A549 (cell line): Measurements from ENCODE around the gene IL33. TPM values are rescaled to one million over a fixed set of nuclear protein-coding genes. Genes with fewer than 3 reads are reported as not detected.

Experiments
- ATAC-seq, 2 experiments: fragments of 200-7000 bp in 1 of 2; fragments of >200 bp in 1 of 2; cut with Nextera tagmentation in 1 of 2; cut with Tn5 transposase in 1 of 2; 3 replicates each; pipeline versions ENCODE4 v1.8.0 to v1.9.1; 2018 to 2020; ENCODE audit warnings: mild to moderate bottlenecking in 1 of 2, moderate library complexity in 1 of 2
- CTCF ChIA-PET: fragments of 300-600 bp; sonication (Branson Sonifier 250); formaldehyde crosslinking; extraction: SDS; loops from one replicate; lab custom pipeline; 2021; ENCODE audit warnings: antibody characterized with exemption, inconsistent platforms; lab: Yijun Ruan, JAX
- POLR2A ChIA-PET: fragments of 350-600 bp; formaldehyde crosslinking; extraction: SDS; loops from one replicate; lab custom pipeline; 2021; ENCODE audit warnings: antibody characterized with exemption, inconsistent platforms; lab: Yijun Ruan, JAX
- DNase-seq, 2 experiments: peaks; one replicate each; pipeline versions ENCODE4 v3.0.0 to v3.0.0-alpha.2; 2011 to 2016; ENCODE audit warnings: low read depth in 1 of 2, low spot score in 1 of 2
- FAIRE-seq: peaks from 2 replicates; lab custom pipeline; 2011; peaks lifted over from hg19 to GRCh38; lab: Jason Lieb, UNC
- H3K27ac ChIP-seq, 2 experiments: fragments of >200 bp; sonication (Bioruptor Twin); formaldehyde crosslinking; 3 replicates each; pipeline ENCODE4 v1.5.1; 2016 to 2017
- H3K4me1 ChIP-seq: fragments of >200 bp; sonication (Bioruptor Twin); formaldehyde crosslinking; 3 replicates; pipeline ENCODE4 v1.6.1; 2016
- H3K4me2 ChIP-seq: fragments of >200 bp; sonication (Bioruptor Twin); formaldehyde crosslinking; 3 replicates; pipeline ENCODE4 v1.6.1; 2016
- H3K4me3 ChIP-seq: fragments of >200 bp; sonication (Bioruptor Twin); formaldehyde crosslinking; 3 replicates; pipeline ENCODE4 v1.5.1; 2016
- H3K9me3 ChIP-seq: fragments of >200 bp; sonication (Bioruptor Twin); formaldehyde crosslinking; 3 replicates; pipeline ENCODE4 v1.6.1; 2016
- ATOH8 ChIP-seq: fragments of 250-450 bp; sonication (Bioruptor Pico); IDR thresholded peaks from 2 replicates; pipeline ENCODE4 v1.5.0; 2020; ENCODE audit warnings: low read depth, mild to moderate bottlenecking, moderate library complexity
- BCL3 ChIP-seq: fragments of >200 bp; sonication (Bioruptor Twin); formaldehyde crosslinking; IDR thresholded peaks from 3 replicates; pipeline ENCODE4 v1.6.1; 2016
- BHLHE40 ChIP-seq: IDR thresholded peaks from 2 replicates; pipeline ENCODE4 v1.6.1; 2012; ENCODE audit warnings: low read depth, low read length, inconsistent platforms
- CBX2 ChIP-seq: fragments of 200-600 bp; sonication (generic); IDR thresholded peaks from 2 replicates; pipeline ENCODE4 v1.6.1; 2016; ENCODE audit warnings: low read depth, mild to moderate bottlenecking, borderline replicate concordance
- CBX8 ChIP-seq: fragments of 200-600 bp; sonication (generic); IDR thresholded peaks from 2 replicates; pipeline ENCODE4 v1.6.1; 2016
- EHMT2 ChIP-seq: fragments of 200-600 bp; sonication (generic); IDR thresholded peaks from 2 replicates; pipeline ENCODE4 v1.6.1; 2016; ENCODE audit warnings: antibody characterized with exemption, low read depth, mild to moderate bottlenecking, moderate library complexity
- ELK1 ChIP-seq: fragments of 150-350 bp; IDR thresholded peaks from 2 replicates; pipeline ENCODE4 v1.6.1; 2014; ENCODE audit warnings: low read depth, mild to moderate bottlenecking, low read length
- FOSB ChIP-seq: fragments of 250-450 bp; sonication (Bioruptor Pico); IDR thresholded peaks from 2 replicates; pipeline ENCODE4 v1.5.0; 2020; ENCODE audit warnings: mild to moderate bottlenecking, moderate library complexity
- GATA3 ChIP-seq: IDR thresholded peaks from 2 replicates; pipeline ENCODE4 v1.6.1; 2012; ENCODE audit warnings: borderline replicate concordance
- HDAC2 ChIP-seq: fragments of 200-600 bp; sonication (generic); IDR thresholded peaks from 2 replicates; pipeline ENCODE4 v1.6.1; 2016
- HES2 ChIP-seq: fragments of >200 bp; sonication (Bioruptor Twin); formaldehyde crosslinking; IDR thresholded peaks from 2 replicates; pipeline ENCODE4 v1.6.1; 2016
- HMGXB4 ChIP-seq: fragments of 250-450 bp; sonication (Bioruptor Pico); IDR thresholded peaks from 2 replicates; pipeline ENCODE4 v1.5.0; 2021; ENCODE audit warnings: mild to moderate bottlenecking, moderate library complexity, borderline replicate concordance
- HOXA7 ChIP-seq: fragments of 250-450 bp; sonication (Bioruptor Pico); IDR thresholded peaks from 2 replicates; pipeline ENCODE4 v1.5.0; 2020; ENCODE audit warnings: mild to moderate bottlenecking, moderate library complexity
- HOXB13 ChIP-seq: fragments of 250-450 bp; sonication (Bioruptor Pico); IDR thresholded peaks from 2 replicates; pipeline ENCODE4 v1.5.0; 2020; ENCODE audit warnings: low read depth, mild to moderate bottlenecking, moderate library complexity
- HOXB5 ChIP-seq: fragments of 250-450 bp; sonication (Bioruptor Pico); IDR thresholded peaks from 2 replicates; pipeline ENCODE4 v1.5.0; 2020; ENCODE audit warnings: mild to moderate bottlenecking, moderate library complexity
- JUN ChIP-seq, 2 experiments: fragments of >200 bp; sonication (Bioruptor Twin); formaldehyde crosslinking; IDR thresholded peaks; 2 replicates in 1 of 2; 3 replicates in 1 of 2; pipeline ENCODE4 v1.6.1; 2016 to 2017
- NFE2L2 ChIP-seq: fragments of 150-350 bp; conservative IDR thresholded peaks from 2 replicates; pipeline ENCODE4 v1.6.1; 2014; ENCODE audit warnings: low read length
- NPAS2 ChIP-seq: fragments of 250-450 bp; sonication (Bioruptor Pico); IDR thresholded peaks from 2 replicates; pipeline ENCODE4 v1.8.0; 2022; ENCODE audit warnings: mild to moderate bottlenecking, moderate library complexity, borderline replicate concordance
- NR3C1 ChIP-seq: fragments of >200 bp; sonication (Bioruptor Twin); formaldehyde crosslinking; IDR thresholded peaks from 3 replicates; pipeline ENCODE4 v1.6.1; 2017
- PHF8 ChIP-seq: fragments of 200-600 bp; sonication (generic); IDR thresholded peaks from 2 replicates; pipeline ENCODE4 v1.6.1; 2016; ENCODE audit warnings: low read depth, mild to moderate bottlenecking, antibody characterized with exemption, moderate library complexity, borderline replicate concordance
- RAD21 ChIP-seq, 2 experiments: fragments of >200 bp in 1 of 2; sonication (Bioruptor Twin) in 1 of 2; formaldehyde crosslinking in 1 of 2; IDR thresholded peaks in 1 of 2; conservative IDR thresholded peaks in 1 of 2; 2 replicates in 1 of 2; 3 replicates in 1 of 2; pipeline ENCODE4 v1.6.1; 2012 to 2018; ENCODE audit warnings: inconsistent platforms in 1 of 2
- RCOR1 ChIP-seq: fragments of 150-350 bp; IDR thresholded peaks from 2 replicates; pipeline ENCODE4 v1.6.1; 2014; ENCODE audit warnings: antibody characterized with exemption, low read length, low read depth
- SMC3 ChIP-seq: fragments of >200 bp; sonication (Bioruptor Twin); formaldehyde crosslinking; IDR thresholded peaks from 3 replicates; pipeline ENCODE4 v1.6.1; 2018; ENCODE audit warnings: inconsistent platforms
- SREBF2 ChIP-seq: fragments of 450-650 bp; IDR thresholded peaks from 2 replicates; pipeline ENCODE4 v1.6.1; 2014; ENCODE audit warnings: mild to moderate bottlenecking, moderate library complexity
- ZFP36 ChIP-seq: fragments of 450-650 bp; IDR thresholded peaks from 2 replicates; pipeline ENCODE4 v1.6.1; 2014; ENCODE audit warnings: borderline replicate concordance; ENCODE audit not compliant: partially characterized antibody
- ZSCAN20 ChIP-seq: fragments of 250-450 bp; sonication (Bioruptor Pico); IDR thresholded peaks from 2 replicates; pipeline ENCODE4 v1.8.0; 2022; ENCODE audit warnings: mild to moderate bottlenecking, moderate library complexity
- WGBS: methylation state at CpG from one replicate; pipeline ENCODE4 v1.1.6; 2017; ENCODE audit errors: missing lambda C conversion rate; 5-methylcytosine and 5-hydroxymethylcytosine counted together
- polyA plus RNA-seq, 4 experiments: library from polyadenylated mRNA; depleted of rRNA in 3 of 4; stranded (reverse); fragments of >200 nt; fragmentation: RNase III in 1 of 4; extraction: RNeasy Plus Mini Kit Qiagen cat#74134 plus additional on column Dnase treatment in 1 of 4; gene quantifications; 2 replicates in 3 of 4; 3 replicates in 1 of 4; pipeline ENCODE4 v1.2.3, GENCODE V29; 2011 to 2017

Gene IL33
- polyA plus RNA-seq, 2 of the 4 experiments (the other 2 are of a cell fraction) = 0.31 to 0.72 TPM

GRCh38 chr9:6268826-6269397 lies 53.3 kb downstream of the IL33 start:
- no peak for TF ChIP-seq NFE2L2
- no peak for TF ChIP-seq HOXB5 (CRISPR knock-in tag)
- TF ChIP-seq CBX2 = no peak
- TF ChIP-seq HDAC2 = no peak
- no peak for TF ChIP-seq HMGXB4 (CRISPR knock-in tag)
- no peak for TF ChIP-seq NR3C1
- TF ChIP-seq ATOH8 = no peak
- TF ChIP-seq JUN (IDR thresholded peaks at IDR 0.05) = no peak
- TF ChIP-seq PHF8 = no peak
- TF ChIP-seq, all 56 proteins: peak for 0
- no peak for FAIRE-seq
- ATAC-seq = no peak
- ChIA-PET CTCF (interaction anchor here (0.6 to 1.7 kb wide), 3 partner anchors 37 to 1475 kb away, joined by 3 to 5 read pairs (median 4); no protein-coding TSS in a partner anchor), POLR2A (no interaction called here)
- no peaks in the 10 kb centered on the region for H3K9me3 ChIP-seq
- DNase-seq = no peak
- H3K4me1 ChIP-seq = peaks cover 6% of the 10 kb centered on the region; the same call in 2 of the 3 replicates
- H3K4me2 ChIP-seq = no peak overlapping the region
- no peak overlapping the region for H3K27ac ChIP-seq
- no peak overlapping the region for H3K4me3 ChIP-seq
- 10% methylated on average over 3 of the region's 3 CpGs for WGBS

GRCh38 chr9:6270896-6271295 lies 55.3 kb downstream of the IL33 start:
- CTCF ChIA-PET = interaction anchor here (1.3 kb wide), 1 partner anchor 215 kb away, joined by 4 read pairs; no protein-coding TSS in a partner anchor

More at GRCh38 chr9:6270896-6271295, 55.3 kb downstream of the IL33 start:
- Histone ChIP-seq H3K9me3 (no peaks in the 10 kb centered on the region), H3K27ac (no peak overlapping the region), H3K4me2 (no peak overlapping the region), H3K4me3 (no peak overlapping the region), H3K4me1 (peaks cover 6% of the 10 kb centered on the region; the same call in 2 of the 3 replicates)
- FAIRE-seq = no peak
- no peak for ATAC-seq
- no peak for TF ChIP-seq GATA3
- TF ChIP-seq JUN (IDR thresholded peaks at IDR 0.05) = no peak
- no peak for TF ChIP-seq SREBF2
- TF ChIP-seq HOXB13 (CRISPR knock-in tag) = no peak
- no peak for TF ChIP-seq EHMT2
- TF ChIP-seq NPAS2 (CRISPR knock-in tag) = no peak
- no peak for TF ChIP-seq ELK1
- no peak for TF ChIP-seq FOSB (CRISPR knock-in tag)
- TF ChIP-seq RAD21 (conservative IDR thresholded peaks at IDR 0.05 in 1 of 2, IDR thresholded peaks at IDR 0.05 in 1 of 2) = no peak
- no peak for TF ChIP-seq BCL3
- TF ChIP-seq RCOR1 = no peak
- TF ChIP-seq ZFP36 = no peak
- TF ChIP-seq BHLHE40 = no peak
- no peak for TF ChIP-seq HES2
- TF ChIP-seq SMC3 = no peak
- no peak for TF ChIP-seq HOXA7
- no peak for TF ChIP-seq CBX8
- no peak for TF ChIP-seq ZSCAN20 (CRISPR knock-in tag)
- DNase-seq = no peak
- POLR2A ChIA-PET = no interaction called here
- 0% methylated on average over 1 of the region's 1 CpG for WGBS
